HepG2 (cell line): ENCODE data around the gene MFNG. TPM values are rescaled to one million over a fixed set of nuclear protein-coding genes. Genes with fewer than 3 reads are reported as not detected.

ENCODE experiments used
- ATAC-seq: fragments of 200-7000 bp; cut with Tn5 transposase; 3 replicates; pipeline ENCODE4 v1.9.1; 2020; ENCODE audit warnings: mild to moderate bottlenecking, moderate library complexity
- BruUV-seq: library from RNA; stranded (reverse); fragments of 400-500 nt; replicated peaks from 2 replicates; lab custom pipeline; 2021; lab: Mats Ljungman, UMichigan
- CTCF ChIA-PET: fragments of 300-600 bp; formaldehyde crosslinking; extraction: SDS; loops from one replicate; lab custom pipeline; 2021; ENCODE audit warnings: low total read pairs, inconsistent platforms, low intra/inter-chr PET ratio; lab: Yijun Ruan, JAX
- POLR2A ChIA-PET: fragments of 350-600 bp; sonication (Branson Sonifier 250); formaldehyde crosslinking; loops from one replicate; lab custom pipeline; 2020; ENCODE audit warnings: antibody characterized with exemption, inconsistent platforms; lab: Yijun Ruan, JAX
- DNase-seq: peaks from one replicate; pipeline ENCODE4 v3.0.0-alpha.2; 2015; ENCODE audit warnings: low spot score
- FAIRE-seq: peaks from 3 replicates; lab custom pipeline; 2011; peaks lifted over from hg19 to GRCh38; lab: Jason Lieb, UNC
- H2AFZ ChIP-seq: one replicate; pipeline ENCODE4 v1.6.1; 2011; ENCODE audit warnings: low read length, inconsistent platforms
- H3K27ac ChIP-seq: fragments of 300-600 bp; 3 replicates; pipeline ENCODE4 v1.8.0; 2011; ENCODE audit warnings: mixed run types, mild to moderate bottlenecking, mixed read lengths, low read length, inconsistent platforms; ENCODE audit not compliant: insufficient read depth; ENCODE audit errors: extremely low read length
- H3K27me3 ChIP-seq, 2 experiments: fragments of 200-600 bp in 1 of 2; 2 replicates in 1 of 2; 3 replicates in 1 of 2; pipeline versions ENCODE4 v1.6.0 to v1.8.0; 2011; ENCODE audit warnings: low read length in 2 of 2, mild to moderate bottlenecking in 2 of 2, moderate library complexity in 2 of 2, inconsistent platforms in 1 of 2; ENCODE audit not compliant: insufficient read depth in 2 of 2, control insufficient read depth in 1 of 2
- H3K36me3 ChIP-seq, 2 experiments: fragments of 200-600 bp in 1 of 2; replicated peaks in 1 of 2; 2 replicates in 1 of 2; 3 replicates in 1 of 2; pipeline versions ENCODE4 v1.5.1 to v1.8.0; 2011; ENCODE audit warnings: low read length in 2 of 2, inconsistent platforms in 1 of 2; ENCODE audit not compliant: insufficient read depth in 2 of 2, control insufficient read depth in 1 of 2
- H3K4me1 ChIP-seq: 2 replicates; pipeline ENCODE4 v1.5.1; 2012; ENCODE audit warnings: low read length, inconsistent platforms; ENCODE audit not compliant: insufficient read depth
- H3K4me2 ChIP-seq: 2 replicates; pipeline ENCODE4 v1.6.0; 2011; ENCODE audit warnings: low read depth, low read length, inconsistent platforms
- H3K4me3 ChIP-seq, 3 experiments: fragments of 200-600 bp in 1 of 3; sonication (generic), shearing (Covaris generic) in 1 of 3; replicated peaks in 1 of 3; 2 replicates each; pipeline ENCODE4 v1.5.1; 2011 to 2016; ENCODE audit warnings: low read length in 3 of 3, inconsistent platforms in 2 of 3, low read depth in 2 of 3, mild to moderate bottlenecking in 2 of 3, control low read depth in 1 of 3, mixed read lengths in 1 of 3; ENCODE audit not compliant: insufficient read depth in 1 of 3
- H3K79me2 ChIP-seq: one replicate; pipeline ENCODE4 v1.6.1; 2011; ENCODE audit warnings: low read length, inconsistent platforms; ENCODE audit not compliant: insufficient read depth
- H3K9ac ChIP-seq: 2 replicates; pipeline ENCODE4 v1.6.0; 2011; ENCODE audit warnings: mild to moderate bottlenecking, low read depth, low read length, inconsistent platforms; ENCODE audit not compliant: insufficient read depth
- H3K9me3 ChIP-seq: 2 replicates; pipeline ENCODE4 v1.5.1; 2012; ENCODE audit warnings: mild to moderate bottlenecking, low read length
- H4K20me1 ChIP-seq: 2 replicates; pipeline ENCODE4 v1.6.0; 2011; ENCODE audit warnings: inconsistent platforms, mild to moderate bottlenecking, low read length, moderate library complexity; ENCODE audit not compliant: insufficient read depth
- SIN3B ChIP-seq: fragments of 150-350 bp; IDR thresholded peaks from 2 replicates; pipeline ENCODE4 v1.6.1; 2014; ENCODE audit warnings: low read length
- SRSF4 ChIP-seq: fragments of 200-400 bp; formaldehyde crosslinking; IDR thresholded peaks from one replicate; pipeline ENCODE4 v1.6.1; 2018; ENCODE audit warnings: mild to moderate bottlenecking, low read depth, low read length, moderate library complexity; ENCODE audit not compliant: poor library complexity, severe bottlenecking
- TARDBP ChIP-seq: sonication (generic); formaldehyde crosslinking; IDR thresholded peaks from 2 replicates; pipeline ENCODE4 v1.8.0; 2022; ENCODE audit warnings: mild to moderate bottlenecking, missing genetic modification reagents
- ZBTB38 ChIP-seq: sonication (generic); formaldehyde crosslinking; IDR thresholded peaks from 2 replicates; pipeline ENCODE4 v1.5.1; 2020; ENCODE audit warnings: mild to moderate bottlenecking, missing genetic modification reagents
- ZC3H13 ChIP-seq: sonication (generic); formaldehyde crosslinking; IDR thresholded peaks from 2 replicates; pipeline ENCODE4 v1.8.1; 2023; ENCODE audit warnings: mild to moderate bottlenecking, missing genetic modification reagents, moderate library complexity
- ZNF12 ChIP-seq: sonication (generic); formaldehyde crosslinking; IDR thresholded peaks from 2 replicates; pipeline ENCODE4 v1.5.0; 2020; ENCODE audit warnings: missing genetic modification reagents
- ZNF629 ChIP-seq: sonication (generic); formaldehyde crosslinking; conservative IDR thresholded peaks from 2 replicates; pipeline ENCODE4 v1.5.0; 2020; ENCODE audit warnings: missing genetic modification reagents
- ZNF768 ChIP-seq: sonication (generic); formaldehyde crosslinking; IDR thresholded peaks from 2 replicates; pipeline ENCODE4 v1.4.0; 2020; ENCODE audit warnings: missing genetic modification reagents
- WGBS: methylation state at CpG from one replicate; pipeline ENCODE4 v1.1.6; 2017; ENCODE audit warnings: low lambda C conversion rate; 5-methylcytosine and 5-hydroxymethylcytosine counted together
- in situ Hi-C: cut with HindIII; loops from 2 replicates; pipeline ENCODE4 v1.10.0; 2017; ENCODE audit warnings: low pct_unique_long_range_greater_than_20kb; ENCODE audit not compliant: extremely low pct_ligation_motif_present
- intact Hi-C: fragments of 100-400 bp; cut with micrococcal nuclease; formaldehyde crosslinking; loops from one replicate; pipeline ENCODE4 v1.10.0; 2022; ENCODE audit not compliant: unreplicated experiment
- polyA plus RNA-seq, 8 experiments: library from polyadenylated mRNA; depleted of rRNA in 3 of 8; stranded (reverse) in 7 of 8; unstranded in 1 of 8; fragments of >200 nt; fragmentation: Illumina TruSeq in 4 of 8; extraction: Trizol in 4 of 8; gene quantifications; 2 replicates each; pipeline versions ENCODE4 v1.2.1 to v1.2.3, GENCODE V29; 2011 to 2016; ENCODE audit warnings: low read depth in 4 of 8, missing spikeins in 1 of 8, mixed read lengths in 1 of 8; ENCODE audit not compliant: insufficient read depth in 1 of 8
- total RNA-seq, 5 experiments: library from RNA; depleted of rRNA; stranded (reverse); fragments of >200 nt; fragmentation: Illumina TruSeq; extraction: Trizol; gene quantifications; 2 replicates each; pipeline ENCODE4 v1.2.3, GENCODE V29; 2016; ENCODE audit warnings: low read depth in 1 of 5
- TF ChIP-seq, protein P1 (sequence below): sonication (generic); formaldehyde crosslinking; IDR thresholded peaks from 2 replicates; pipeline ENCODE4 v1.5.1; 2020; ENCODE audit warnings: mild to moderate bottlenecking, missing genetic modification reagents, moderate library complexity
- TF ChIP-seq, protein P2 (sequence below): sonication (generic); formaldehyde crosslinking; IDR thresholded peaks from 2 replicates; pipeline ENCODE4 v1.5.0; 2020; ENCODE audit warnings: missing genetic modification reagents

MFNG gene
- total and polyA plus RNA-seq, 2 of the 13 experiments (the other 11 are each of a cell fraction or from before 2014, with no cell fraction given), result 1.0 to 11.7 TPM

DNA sequence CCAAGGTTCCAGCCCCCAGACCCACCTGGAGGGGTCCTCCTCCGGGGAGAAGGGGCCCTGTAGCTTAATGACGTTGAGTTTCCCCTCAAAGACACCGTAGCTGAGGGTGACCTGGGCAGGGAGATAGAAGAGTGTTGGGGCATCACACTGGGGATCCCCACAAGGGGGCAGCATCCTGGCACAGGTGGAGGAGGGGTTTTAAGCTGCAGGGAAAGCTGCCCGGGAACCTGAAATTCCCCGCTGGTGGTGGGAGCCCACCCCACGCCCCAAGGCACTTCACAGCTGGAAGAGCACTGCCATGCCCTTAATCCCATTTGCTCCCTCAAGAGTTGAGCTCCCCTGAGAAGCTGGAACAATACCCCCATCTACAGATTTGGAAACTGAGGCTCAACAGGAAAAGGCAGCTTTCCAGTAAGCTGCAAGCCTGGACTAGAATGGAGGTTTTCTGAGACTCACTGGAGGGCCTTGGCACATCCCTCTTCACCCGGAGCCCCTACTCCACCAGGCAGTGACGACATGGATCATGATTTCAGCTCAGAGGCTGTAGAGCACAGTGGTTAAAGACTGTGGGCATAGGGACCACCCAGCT, 13.7 kb downstream of the MFNG start (continued):
- TF ChIP-seq, protein P1, sequence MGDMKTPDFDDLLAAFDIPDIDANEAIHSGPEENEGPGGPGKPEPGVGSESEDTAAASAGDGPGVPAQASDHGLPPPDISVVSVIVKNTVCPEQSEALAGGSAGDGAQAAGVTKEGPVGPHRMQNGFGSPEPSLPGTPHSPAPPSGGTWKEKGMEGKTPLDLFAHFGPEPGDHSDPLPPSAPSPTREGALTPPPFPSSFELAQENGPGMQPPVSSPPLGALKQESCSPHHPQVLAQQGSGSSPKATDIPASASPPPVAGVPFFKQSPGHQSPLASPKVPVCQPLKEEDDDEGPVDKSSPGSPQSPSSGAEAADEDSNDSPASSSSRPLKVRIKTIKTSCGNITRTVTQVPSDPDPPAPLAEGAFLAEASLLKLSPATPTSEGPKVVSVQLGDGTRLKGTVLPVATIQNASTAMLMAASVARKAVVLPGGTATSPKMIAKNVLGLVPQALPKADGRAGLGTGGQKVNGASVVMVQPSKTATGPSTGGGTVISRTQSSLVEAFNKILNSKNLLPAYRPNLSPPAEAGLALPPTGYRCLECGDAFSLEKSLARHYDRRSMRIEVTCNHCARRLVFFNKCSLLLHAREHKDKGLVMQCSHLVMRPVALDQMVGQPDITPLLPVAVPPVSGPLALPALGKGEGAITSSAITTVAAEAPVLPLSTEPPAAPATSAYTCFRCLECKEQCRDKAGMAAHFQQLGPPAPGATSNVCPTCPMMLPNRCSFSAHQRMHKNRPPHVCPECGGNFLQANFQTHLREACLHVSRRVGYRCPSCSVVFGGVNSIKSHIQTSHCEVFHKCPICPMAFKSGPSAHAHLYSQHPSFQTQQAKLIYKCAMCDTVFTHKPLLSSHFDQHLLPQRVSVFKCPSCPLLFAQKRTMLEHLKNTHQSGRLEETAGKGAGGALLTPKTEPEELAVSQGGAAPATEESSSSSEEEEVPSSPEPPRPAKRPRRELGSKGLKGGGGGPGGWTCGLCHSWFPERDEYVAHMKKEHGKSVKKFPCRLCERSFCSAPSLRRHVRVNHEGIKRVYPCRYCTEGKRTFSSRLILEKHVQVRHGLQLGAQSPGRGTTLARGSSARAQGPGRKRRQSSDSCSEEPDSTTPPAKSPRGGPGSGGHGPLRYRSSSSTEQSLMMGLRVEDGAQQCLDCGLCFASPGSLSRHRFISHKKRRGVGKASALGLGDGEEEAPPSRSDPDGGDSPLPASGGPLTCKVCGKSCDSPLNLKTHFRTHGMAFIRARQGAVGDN (CRISPR knock-in tag), result peak; percentile 48
- TF ChIP-seq ZBTB38 (CRISPR knock-in tag) (0 out of 2 replicates have a peak, but pooled peaks have one; percentile 20), ZC3H13 (CRISPR knock-in tag) (no peak), SIN3B (no peak), ZNF629 (CRISPR knock-in tag) (peak; percentile 63)

DNA sequence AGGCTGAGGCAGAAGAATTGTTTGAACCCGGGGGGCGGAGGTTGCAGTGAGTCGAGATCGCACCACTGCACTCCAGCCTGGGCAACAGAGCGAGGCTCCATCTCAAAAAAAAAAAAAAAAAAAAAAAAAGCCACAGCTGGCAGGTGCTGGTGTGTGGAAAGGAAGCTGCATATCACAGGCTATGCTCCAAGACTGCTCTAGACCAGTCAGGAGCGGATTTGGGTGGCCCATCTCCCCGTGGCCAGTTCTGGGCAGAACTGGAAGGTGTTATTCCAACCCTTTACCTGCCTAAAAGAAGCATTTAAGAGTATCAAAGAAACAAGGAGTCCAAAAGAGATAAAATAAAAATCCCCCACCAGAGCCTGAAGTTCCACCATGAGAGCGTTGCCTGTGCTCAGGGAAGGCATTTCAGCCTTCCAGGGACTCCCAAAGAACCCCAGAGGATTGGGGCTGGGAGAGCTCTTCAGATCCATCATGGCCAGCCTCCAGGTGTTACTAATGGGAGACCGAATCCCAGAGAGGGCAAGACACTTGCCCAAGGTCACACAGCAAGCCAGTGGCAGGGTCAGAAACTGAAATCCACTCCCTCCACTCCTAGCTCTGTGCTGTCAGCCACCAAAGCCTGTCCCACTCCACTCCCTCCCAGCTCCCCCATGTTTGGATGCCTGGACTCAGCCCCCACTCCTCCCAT, 14.3 kb downstream of the MFNG start:
- ChIA-PET POLR2A (interaction anchor here (0.9 to 1.3 kb wide), 6 partner anchors 15 to 336 kb away, joined by 3 to 6 read pairs (median 4); partner anchors contain the start of genes GCAT and MFNG), CTCF (interaction anchor here (0.7 to 2.0 kb wide), 4 partner anchors 26 to 932 kb away, joined by 3 to 18 read pairs (median 4); no protein-coding TSS in a partner anchor)
- no peak for FAIRE-seq
- Histone ChIP-seq H3K79me2 (no peaks in the 10 kb centered on the region), H3K9me3 (no peaks in the 10 kb centered on the region), H3K27ac (no peak overlapping the region), H3K9ac (no peak overlapping the region), H3K4me3 (no peak overlapping the region), H3K27me3 (peaks cover 0 to 7% of the 10 kb centered on the region in 2 experiments; a peak in 2 of 5 replicates), H3K4me2 (no peak overlapping the region), H3K4me1 (peaks cover 19% of the 10 kb centered on the region), H4K20me1 (no peaks in the 10 kb centered on the region), H3K36me3 (no peaks in the 10 kb centered on the region), H2AFZ (no peak overlapping the region)
- BruUV-seq, result no TSS peak
- no peak; the same call in 2 of the 3 replicates for ATAC-seq
- TF ChIP-seq, protein P2, sequence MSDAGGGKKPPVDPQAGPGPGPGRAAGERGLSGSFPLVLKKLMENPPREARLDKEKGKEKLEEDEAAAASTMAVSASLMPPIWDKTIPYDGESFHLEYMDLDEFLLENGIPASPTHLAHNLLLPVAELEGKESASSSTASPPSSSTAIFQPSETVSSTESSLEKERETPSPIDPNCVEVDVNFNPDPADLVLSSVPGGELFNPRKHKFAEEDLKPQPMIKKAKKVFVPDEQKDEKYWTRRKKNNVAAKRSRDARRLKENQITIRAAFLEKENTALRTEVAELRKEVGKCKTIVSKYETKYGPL (CRISPR knock-in tag), result no peak
- no peak for TF ChIP-seq SRSF4
- 0 out of 2 replicates have a peak, but pooled peaks have one; percentile 41 for TF ChIP-seq TARDBP (CRISPR knock-in tag)
- TF ChIP-seq ZNF768 (CRISPR knock-in tag), result peak; percentile 95
- TF ChIP-seq ZNF12 (CRISPR knock-in tag), result no peak
- 62% methylated on average over 8 of the region's 9 CpGs for WGBS
- intact Hi-C loops (loop anchor here (10.0 kb wide), 1 partner anchor 53 kb away; no protein-coding TSS in a partner anchor), in situ Hi-C loops (no loop called here)
- DNase-seq, result no peak
